Suprapubic skin (tissue), 4 donors: ENCODE measurements around the gene ZNF546.
A peak's percentile ranks its signal among the peaks of the same experiment; 100 is the strongest.

Experiments used
- CTCF ChIP-seq, 2 donors: fragments of 200-600 bp in 1 of 2; fragments of 450-650 bp in 1 of 2; sonication (generic) in 1 of 2; IDR thresholded peaks; one replicate each; pipeline ENCODE4 v1.5.1; 2016 to 2019; ENCODE audit warnings: antibody characterized with exemption in 2 of 2, mild to moderate bottlenecking in 1 of 2, moderate library complexity in 1 of 2
- POLR2A ChIP-seq, 2 donors: fragments of 450-650 bp; IDR thresholded peaks; one replicate each; pipeline ENCODE4 v1.6.1; 2017; ENCODE audit warnings: antibody characterized with exemption in 2 of 2, mild to moderate bottlenecking in 2 of 2, moderate library complexity in 2 of 2
- POLR2AphosphoS5 ChIP-seq, 3 donors: sonication (generic); formaldehyde crosslinking; IDR thresholded peaks; one replicate each; pipeline ENCODE4 v1.6.1; 2017; ENCODE audit warnings: antibody characterized with exemption in 3 of 3

- TF ChIP-seq CTCF (IDR thresholded peaks at IDR 0.05) (no peak), POLR2AphosphoS5 (IDR thresholded peaks at IDR 0.05) (peak in 2 of 3 donors; percentile 44 to 66), POLR2A (IDR thresholded peaks at IDR 0.05) (peak in 1 of 2 donors; percentile 89)
Measured at GRCh38 chr19:39996811-39997637, at the start of gene ZNF546.
